Upper lobe of left lung (tissue), 6 donors: ENCODE results near the gene GIGYF1. TPM values are rescaled to one million over a fixed set of nuclear protein-coding genes. Genes with fewer than 3 reads are reported as not detected.
A peak's percentile ranks its signal among the peaks of the same experiment; 100 is the strongest.

Source experiments
- ATAC-seq, 2 donors: fragments of 200-7000 bp; cut with Tn5 transposase; one replicate each; pipeline ENCODE4 v1.9.1; 2022; ENCODE audit warnings: mild to moderate bottlenecking in 2 of 2, moderate library complexity in 2 of 2; ENCODE audit not compliant: low FRiP score in 2 of 2
- DNase-seq, 2 donors: peaks; one replicate each; pipeline ENCODE4 v3.0.0-alpha.2; 2019 to 2020
- H3K27ac ChIP-seq, 4 donors: fragments of 200-600 bp; sonication (generic); one replicate each; pipeline ENCODE4 v1.5.1; 2016 to 2019
- H3K27me3 ChIP-seq, 4 donors: fragments of 200-600 bp; sonication (generic); one replicate each; pipeline ENCODE4 v1.5.1; 2017 to 2019
- H3K36me3 ChIP-seq, 4 donors: fragments of 200-600 bp; sonication (generic); one replicate each; pipeline ENCODE4 v1.5.1; 2016 to 2019
- H3K4me1 ChIP-seq, 4 donors: fragments of 200-600 bp; sonication (generic); one replicate each; pipeline ENCODE4 v1.5.1; 2018 to 2019
- H3K4me3 ChIP-seq, 4 donors: fragments of 200-600 bp; sonication (generic); one replicate each; pipeline ENCODE4 v1.5.1; 2017 to 2019; ENCODE audit warnings: mild to moderate bottlenecking in 2 of 4, moderate library complexity in 1 of 4
- H3K9me3 ChIP-seq, 4 donors: fragments of 200-600 bp; sonication (generic); one replicate each; pipeline ENCODE4 v1.5.1; 2018 to 2019
- EP300 ChIP-seq, 4 donors: sonication (generic); formaldehyde crosslinking; IDR thresholded peaks; one replicate each; pipeline ENCODE4 v1.5.1; 2017; ENCODE audit warnings: antibody characterized with exemption in 4 of 4, control low read depth in 2 of 4
- POLR2A ChIP-seq, 4 donors: fragments of 450-650 bp; IDR thresholded peaks; one replicate each; pipeline ENCODE4 v1.5.1; 2016 to 2017; ENCODE audit warnings: antibody characterized with exemption in 4 of 4, mild to moderate bottlenecking in 2 of 4
- POLR2AphosphoS5 ChIP-seq, 2 donors: sonication (generic); formaldehyde crosslinking; IDR thresholded peaks; one replicate each; pipeline ENCODE4 v1.5.1; 2017; ENCODE audit warnings: antibody characterized with exemption in 2 of 2
- WGBS, 2 donors: methylation state at CpG; one replicate each; pipeline ENCODE4 v1.1.5; 2017 to 2018; 5-methylcytosine and 5-hydroxymethylcytosine counted together
- total RNA-seq, 6 donors: library from RNA; depleted of rRNA in 4 of 6; stranded (reverse); fragments of >200 nt in 4 of 6; gene quantifications; one replicate each; pipeline versions ENCODE4 v1.1.0 to v1.2.1, GENCODE V29; 2016 to 2021
- TF ChIP-seq, protein P1 (sequence below), 6 experiments: fragments of 450-650 bp in 4 of 6; fragments of 200-600 bp in 2 of 6; sonication (generic) in 2 of 6; IDR thresholded peaks; one replicate each; pipeline ENCODE4 v1.5.1; 2016 to 2019; ENCODE audit warnings: antibody characterized with exemption in 6 of 6
- donor health status: DM: no; HTN: no; CAD: no; lungs with moderate emphysema.
- donor health status: DM: no; HTN: yes; CAD: no; lungs with severe emphysema.

Gene GIGYF1
- total RNA-seq, 6 donors from 2014 or later = 18.7 to 151 (median 52.9) TPM

DNA sequence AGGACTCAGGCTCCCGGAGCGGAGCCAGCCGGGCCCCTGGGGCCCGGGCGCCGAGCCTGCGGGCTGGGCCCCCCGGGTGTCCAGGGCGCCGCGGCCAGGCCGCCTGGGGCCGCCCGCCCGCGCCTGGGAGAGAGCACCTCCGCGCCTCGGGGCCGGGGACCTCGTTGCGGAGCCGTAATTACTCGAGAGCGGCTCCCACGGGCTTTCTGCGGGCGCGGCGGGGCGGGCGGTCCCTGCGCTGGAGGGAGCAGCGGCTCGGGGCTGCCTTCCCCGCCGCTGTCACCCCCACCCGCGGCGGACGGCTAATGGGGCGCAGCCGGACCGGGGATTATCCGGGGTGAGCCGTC is 19.0 kb downstream of the GIGYF1 start:
- ATAC-seq = no peak
- Histone ChIP-seq H3K9me3 (no peaks in the 10 kb centered on the region), H3K27me3 (no peaks in the 10 kb centered on the region), H3K4me3 (peak overlapping the region; percentile 87 to 96 (median 94)), H3K27ac (peak overlapping the region; percentile 97 to 100 (median 100)), H3K36me3 (peaks cover 21 to 39% (median 36%) of the 10 kb centered on the region in 4 donors), H3K4me1 (peaks cover 15 to 43% (median 27%) of the 10 kb centered on the region in 4 donors)
- DNase-seq = peak in 1 of 2 donors; percentile 91
- no peak for TF ChIP-seq POLR2A (IDR thresholded peaks at IDR 0.05)
- TF ChIP-seq POLR2AphosphoS5 (IDR thresholded peaks at IDR 0.05) = no peak
- no peak for TF ChIP-seq EP300 (IDR thresholded peaks at IDR 0.05)
- TF ChIP-seq, protein P1, sequence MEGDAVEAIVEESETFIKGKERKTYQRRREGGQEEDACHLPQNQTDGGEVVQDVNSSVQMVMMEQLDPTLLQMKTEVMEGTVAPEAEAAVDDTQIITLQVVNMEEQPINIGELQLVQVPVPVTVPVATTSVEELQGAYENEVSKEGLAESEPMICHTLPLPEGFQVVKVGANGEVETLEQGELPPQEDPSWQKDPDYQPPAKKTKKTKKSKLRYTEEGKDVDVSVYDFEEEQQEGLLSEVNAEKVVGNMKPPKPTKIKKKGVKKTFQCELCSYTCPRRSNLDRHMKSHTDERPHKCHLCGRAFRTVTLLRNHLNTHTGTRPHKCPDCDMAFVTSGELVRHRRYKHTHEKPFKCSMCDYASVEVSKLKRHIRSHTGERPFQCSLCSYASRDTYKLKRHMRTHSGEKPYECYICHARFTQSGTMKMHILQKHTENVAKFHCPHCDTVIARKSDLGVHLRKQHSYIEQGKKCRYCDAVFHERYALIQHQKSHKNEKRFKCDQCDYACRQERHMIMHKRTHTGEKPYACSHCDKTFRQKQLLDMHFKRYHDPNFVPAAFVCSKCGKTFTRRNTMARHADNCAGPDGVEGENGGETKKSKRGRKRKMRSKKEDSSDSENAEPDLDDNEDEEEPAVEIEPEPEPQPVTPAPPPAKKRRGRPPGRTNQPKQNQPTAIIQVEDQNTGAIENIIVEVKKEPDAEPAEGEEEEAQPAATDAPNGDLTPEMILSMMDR (IDR thresholded peaks at IDR 0.05) = no peak
- WGBS, 2 donors = 0% methylated on average over 22 of the region's 46 CpGs; no CpG with 5 or more reads in 1 of the 2 donors

DNA sequence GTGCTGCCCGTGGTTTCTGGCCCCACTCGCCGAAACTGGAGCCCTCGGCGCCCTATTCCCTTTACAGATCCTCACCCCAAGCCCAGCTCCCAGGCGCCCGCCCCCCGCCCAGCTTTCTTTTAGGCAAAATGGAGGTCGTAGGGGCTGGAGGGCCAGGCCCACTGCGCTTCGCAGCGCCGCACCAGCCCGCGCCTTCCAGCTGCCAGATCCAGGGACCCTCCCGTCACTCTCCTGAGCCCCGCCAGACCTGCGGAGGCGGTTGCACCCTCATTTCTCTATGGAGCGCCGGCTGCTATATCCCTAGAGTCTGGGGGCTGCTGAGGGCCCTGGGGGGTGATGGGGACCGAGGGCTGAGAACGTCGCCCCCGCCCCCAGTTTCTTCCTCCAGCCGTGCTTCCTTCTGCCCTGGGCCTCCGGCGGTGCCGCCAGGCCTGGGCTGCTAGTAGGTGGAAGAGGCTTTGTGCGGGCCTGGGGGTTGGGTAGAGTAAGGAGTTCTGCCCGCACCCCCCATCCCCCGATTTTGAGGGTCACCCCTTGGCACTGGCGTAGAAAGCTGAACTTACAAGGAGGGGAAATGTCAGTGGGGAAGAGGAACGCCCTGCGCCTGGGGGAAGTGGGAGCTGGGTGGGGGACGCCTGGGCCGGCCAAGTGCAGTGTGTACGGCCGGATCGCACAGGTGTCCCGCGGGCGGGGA is 19.5 kb downstream of the GIGYF1 start:
- Histone ChIP-seq H3K4me1 (peaks cover 11 to 43% (median 24%) of the 10 kb centered on the region in 4 donors), H3K36me3 (peaks cover 21 to 34% (median 33%) of the 10 kb centered on the region in 4 donors), H3K27ac (peak overlapping the region; percentile 97 to 100 (median 100)), H3K9me3 (no peaks in the 10 kb centered on the region), H3K4me3 (peak overlapping the region; percentile 87 to 96 (median 94)), H3K27me3 (no peaks in the 10 kb centered on the region)
- 1% methylated on average over 23 of the region's 43 CpGs for WGBS, 2 donors
- DNase-seq = peak in 1 of 2 donors; percentile 87
- ATAC-seq = no peak
- TF ChIP-seq POLR2AphosphoS5 (IDR thresholded peaks at IDR 0.05) (no peak), EP300 (IDR thresholded peaks at IDR 0.05) (no peak), POLR2A (IDR thresholded peaks at IDR 0.05) (no peak)
- TF ChIP-seq, protein P1 (IDR thresholded peaks at IDR 0.05) = no peak

DNA sequence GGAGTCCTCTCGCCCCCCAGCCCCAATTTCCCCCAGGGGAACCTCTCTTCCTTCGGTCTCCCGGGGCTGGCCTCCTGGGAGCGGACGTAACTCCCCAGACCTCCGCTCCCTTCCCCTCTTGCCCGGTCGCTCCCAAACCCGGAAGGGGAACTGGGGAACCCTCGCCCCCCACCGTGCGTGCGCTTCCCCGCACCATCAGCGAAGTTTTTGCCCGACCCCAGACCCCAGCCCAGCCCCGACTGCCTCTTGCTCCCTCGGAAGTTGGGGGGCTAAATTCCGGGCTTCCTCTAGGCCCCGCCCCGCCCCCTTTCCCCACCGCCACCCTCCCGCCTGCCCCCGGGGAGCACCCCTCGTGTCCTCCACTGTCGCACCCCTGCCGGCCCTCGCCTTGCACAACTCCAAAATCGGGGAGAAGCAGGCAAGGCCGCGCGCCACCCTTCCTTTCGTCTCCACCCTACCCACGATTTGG is 20.1 kb downstream of the GIGYF1 start:
- TF ChIP-seq, protein P1 (IDR thresholded peaks at IDR 0.05) = no peak
- TF ChIP-seq EP300 (IDR thresholded peaks at IDR 0.05) = no peak
- no peak for TF ChIP-seq POLR2A (IDR thresholded peaks at IDR 0.05)
- TF ChIP-seq POLR2AphosphoS5 (IDR thresholded peaks at IDR 0.05) = no peak
- DNase-seq = peak in 1 of 2 donors; percentile 88
- peak overlapping the region; percentile 97 to 100 (median 100) for H3K27ac ChIP-seq
- 0 to 2% methylated on average over 4 to 15 of the region's 34 CpGs for WGBS, 2 donors
- peak overlapping the region; percentile 87 to 96 (median 94) for H3K4me3 ChIP-seq
- H3K36me3 ChIP-seq = peaks cover 21 to 28% (median 27%) of the 10 kb centered on the region in 4 donors
- H3K9me3 ChIP-seq = no peaks in the 10 kb centered on the region
- peaks cover 6 to 39% (median 20%) of the 10 kb centered on the region in 4 donors for H3K4me1 ChIP-seq
- peak in 1 of 2 donors; percentile 1 for ATAC-seq
- no peaks in the 10 kb centered on the region for H3K27me3 ChIP-seq

DNA sequence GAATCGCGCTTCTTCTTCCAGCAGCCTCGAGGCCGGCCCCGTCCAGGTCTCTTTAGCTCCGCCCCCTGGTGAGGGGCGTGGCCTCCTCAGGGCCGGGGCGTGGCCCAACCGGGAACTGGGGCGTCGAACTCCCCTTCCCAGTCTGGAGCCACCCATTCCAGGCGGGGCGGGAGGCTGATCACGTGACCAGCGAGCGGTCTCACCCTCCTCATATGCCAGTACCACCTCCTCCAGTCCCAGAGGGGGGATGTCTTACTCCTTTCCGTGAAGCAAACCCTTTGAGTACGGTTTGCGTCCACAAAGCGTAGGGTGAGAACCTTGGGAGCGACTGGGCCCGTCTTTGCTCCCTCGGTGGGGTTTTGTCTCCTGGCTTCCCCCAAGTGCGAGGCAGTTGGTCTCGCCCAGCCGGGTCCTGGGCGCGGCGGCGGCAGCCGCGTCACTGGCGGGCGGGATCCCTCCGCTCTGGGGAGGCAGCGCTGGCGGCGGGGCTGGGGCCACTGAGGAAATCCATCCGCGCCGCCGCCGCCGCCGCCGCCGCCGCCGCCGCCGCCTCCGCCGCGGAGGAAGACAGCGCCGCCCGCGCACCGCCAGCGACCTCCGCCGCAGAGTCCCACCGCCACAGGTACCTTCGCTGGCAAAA is 20.6 kb downstream of the GIGYF1 start, which contains the start of gene GNB2:
TSS of gene GNB2 (plus strand) at position 439 of the 640 bp plus-strand sequence. CDS start 2,526 bp downstream, outside the sequence.
- TF ChIP-seq, protein P1 (IDR thresholded peaks at IDR 0.05) = peak in 3 of 6 experiments; percentile 27 to 32 (median 31)
- TF ChIP-seq EP300 (IDR thresholded peaks at IDR 0.05) (peak in 1 of 4 donors; percentile 69), POLR2AphosphoS5 (IDR thresholded peaks at IDR 0.05) (peak; percentile 86 to 95), POLR2A (IDR thresholded peaks at IDR 0.05) (peak in 3 of 4 donors; percentile 55 to 93 (median 86))
- ATAC-seq (peak; percentile 93 to 97), DNase-seq (peak; percentile 100)
- 0% methylated on average over 13 to 27 of the region's 65 CpGs for WGBS, 2 donors
- Histone ChIP-seq H3K9me3 (no peaks in the 10 kb centered on the region), H3K4me3 (peak within 1 kb of the TSS; percentile 87 to 96 (median 94)), H3K36me3 (peaks cover 16 to 22% (median 21%) of the 10 kb centered on the region in 4 donors), H3K4me1 (peaks cover 6 to 34% (median 18%) of the 10 kb centered on the region in 4 donors), H3K27me3 (no peaks in the 10 kb centered on the region), H3K27ac (peak within 1 kb of the TSS; percentile 97 to 100 (median 100))
